Measurements from ENCODE around the gene PROSER1.
"Not testable (repeated sequence)": the region's sequence is repeated elsewhere in the genome, so short reads cannot be mapped to it uniquely, and the experiment has no call there.

PROSER1 gene

DNA sequence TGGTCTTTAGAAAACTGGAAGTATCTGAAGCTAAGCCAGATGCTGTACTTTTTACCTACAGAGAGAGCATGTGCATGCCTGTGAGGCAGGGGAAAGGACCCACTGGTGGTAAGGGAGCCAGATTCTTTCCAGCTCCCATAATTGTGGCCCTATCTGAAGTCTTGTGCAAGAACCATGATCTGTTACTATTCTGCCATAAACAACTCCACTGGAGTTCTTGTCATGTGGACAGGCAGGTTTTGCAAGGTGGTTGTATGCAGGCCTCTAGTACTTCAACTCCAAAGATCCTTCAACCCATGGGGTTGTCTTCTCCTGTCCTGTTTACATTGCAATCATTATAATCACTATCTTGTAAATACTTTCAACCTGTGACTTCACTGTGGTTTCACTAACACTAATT, 14.1 kb downstream of the PROSER1 start:
- no peak for DNase-seq

DNA sequence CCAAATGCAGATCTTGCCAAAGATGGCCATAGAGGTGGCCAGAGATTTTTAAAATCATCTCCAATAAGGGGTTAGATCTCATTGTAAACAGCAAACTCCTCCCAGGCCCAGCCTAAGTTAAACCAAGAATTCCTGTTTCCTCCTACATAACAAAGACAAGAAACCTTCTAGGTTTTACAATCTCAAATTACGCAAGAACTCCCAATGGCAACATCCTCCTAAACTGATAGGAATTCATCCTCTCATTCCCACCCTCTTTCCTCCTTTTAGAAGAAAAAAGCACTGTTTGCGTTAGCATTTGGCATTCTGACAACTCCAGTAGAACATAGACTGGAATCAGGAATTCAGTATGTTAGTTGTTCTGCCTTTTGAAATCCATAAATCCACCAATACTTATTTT, 14.6 kb downstream of the PROSER1 start:
- no peak for DNase-seq

DNA sequence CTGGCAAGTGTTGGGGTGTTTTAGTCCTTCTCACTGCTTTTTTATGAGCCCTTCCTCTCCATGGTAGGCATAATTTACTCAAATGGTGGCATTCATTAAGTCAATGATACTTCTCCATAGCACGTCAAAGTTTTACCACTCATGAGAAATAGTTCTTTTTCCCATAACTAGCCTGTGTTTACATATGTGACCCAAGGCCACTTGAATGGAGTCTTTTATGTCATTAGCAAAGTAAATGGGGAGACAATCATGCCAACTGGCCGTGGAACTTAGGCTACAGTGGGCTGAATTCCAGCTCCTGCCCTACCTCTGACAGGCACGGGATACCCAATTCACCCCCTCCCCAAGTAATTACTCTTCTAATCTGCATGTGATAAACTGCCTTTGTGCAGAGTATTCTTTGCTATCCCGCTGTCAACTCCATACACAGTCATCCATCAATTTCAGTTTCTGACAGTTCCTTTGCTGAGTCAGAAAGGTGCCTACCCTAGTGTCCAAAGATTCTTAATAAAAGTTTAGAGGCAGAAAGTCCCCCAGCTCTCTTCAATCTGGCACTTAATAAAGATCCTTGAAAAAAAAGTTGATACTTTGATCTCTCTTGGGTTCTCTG, 16.9 kb downstream of the PROSER1 start:
- DNase-seq: no peak

DNA sequence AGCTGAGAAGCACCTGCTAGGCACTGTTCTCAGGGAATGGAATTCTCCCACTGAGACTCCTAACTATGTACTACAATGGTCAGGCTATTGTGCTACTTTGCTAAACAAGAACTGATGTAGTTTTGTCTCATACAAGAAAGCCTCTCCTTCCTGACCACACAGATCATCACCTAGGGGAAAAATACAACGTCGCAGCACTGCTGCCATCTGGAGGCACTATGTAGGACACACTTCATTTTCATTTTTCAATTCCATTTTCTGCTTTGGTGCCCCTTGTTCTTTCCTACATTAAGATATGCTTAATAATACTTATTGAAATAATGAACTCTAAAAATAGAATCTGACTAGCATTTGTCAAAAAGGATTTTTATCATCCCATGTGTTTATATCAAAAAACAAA, 21.1 kb downstream of the PROSER1 start:
- peak; percentile 58 for DNase-seq

DNA sequence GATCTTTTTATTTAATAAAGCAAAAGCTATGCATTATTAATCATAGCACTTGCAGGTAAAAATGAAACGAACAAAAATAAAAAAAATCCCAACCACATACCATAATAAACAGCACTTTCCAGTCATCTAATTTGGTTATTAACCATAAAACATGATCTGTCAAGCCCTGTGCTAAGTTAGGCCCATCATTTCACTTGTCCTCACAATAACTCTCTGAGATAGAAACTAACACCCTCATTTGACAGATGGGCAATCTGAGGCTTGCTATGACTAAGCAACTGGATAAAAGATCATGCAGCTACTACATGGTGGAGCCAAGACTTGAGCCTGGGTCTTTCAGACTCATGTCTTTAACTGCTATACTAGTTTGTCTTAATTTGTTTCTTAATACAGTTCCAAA, 21.8 kb downstream of the PROSER1 start:
- peak; percentile 70 for DNase-seq

DNA sequence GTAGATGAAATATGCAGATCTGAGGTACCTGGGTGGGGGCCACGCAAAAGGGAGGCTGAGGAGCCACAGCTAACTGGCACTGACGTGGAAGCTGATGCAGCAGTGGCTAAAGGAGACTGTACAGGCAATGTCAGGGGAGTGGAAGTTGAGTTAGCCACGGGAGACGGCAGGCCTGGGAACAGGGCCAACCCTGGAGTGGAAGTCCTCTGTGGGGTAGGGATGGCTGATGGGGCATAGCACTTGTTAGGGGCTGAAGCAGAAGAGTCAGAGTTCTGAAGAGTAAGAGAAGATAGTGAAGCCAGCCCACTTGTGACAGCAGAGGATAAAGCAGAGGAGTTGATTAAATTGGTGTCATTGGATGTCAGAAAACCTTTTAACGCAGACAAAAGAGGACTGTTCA, 24.4 kb downstream of the PROSER1 start:
- DNase-seq: no peak

DNA sequence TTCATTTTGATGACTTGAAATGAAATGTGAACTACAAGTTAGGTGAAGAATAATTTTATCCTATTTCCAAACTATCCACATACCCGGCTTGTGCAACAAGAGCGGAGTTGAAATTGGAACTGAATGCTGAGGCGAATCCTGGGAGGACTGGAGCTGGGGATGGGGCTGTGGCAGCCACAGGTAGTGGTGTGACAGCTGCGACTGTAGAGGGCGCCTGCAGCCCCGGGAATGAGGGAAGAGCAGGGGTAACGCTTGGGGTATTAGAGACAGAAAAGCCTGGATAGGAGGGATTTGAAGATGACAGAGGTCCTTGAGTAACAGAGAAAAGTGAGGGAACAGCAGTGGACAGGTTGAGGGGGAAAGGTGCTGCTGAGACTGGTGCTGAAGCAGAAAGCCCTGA, 25.3 kb downstream of the PROSER1 start:
- no peak for DNase-seq

DNA sequence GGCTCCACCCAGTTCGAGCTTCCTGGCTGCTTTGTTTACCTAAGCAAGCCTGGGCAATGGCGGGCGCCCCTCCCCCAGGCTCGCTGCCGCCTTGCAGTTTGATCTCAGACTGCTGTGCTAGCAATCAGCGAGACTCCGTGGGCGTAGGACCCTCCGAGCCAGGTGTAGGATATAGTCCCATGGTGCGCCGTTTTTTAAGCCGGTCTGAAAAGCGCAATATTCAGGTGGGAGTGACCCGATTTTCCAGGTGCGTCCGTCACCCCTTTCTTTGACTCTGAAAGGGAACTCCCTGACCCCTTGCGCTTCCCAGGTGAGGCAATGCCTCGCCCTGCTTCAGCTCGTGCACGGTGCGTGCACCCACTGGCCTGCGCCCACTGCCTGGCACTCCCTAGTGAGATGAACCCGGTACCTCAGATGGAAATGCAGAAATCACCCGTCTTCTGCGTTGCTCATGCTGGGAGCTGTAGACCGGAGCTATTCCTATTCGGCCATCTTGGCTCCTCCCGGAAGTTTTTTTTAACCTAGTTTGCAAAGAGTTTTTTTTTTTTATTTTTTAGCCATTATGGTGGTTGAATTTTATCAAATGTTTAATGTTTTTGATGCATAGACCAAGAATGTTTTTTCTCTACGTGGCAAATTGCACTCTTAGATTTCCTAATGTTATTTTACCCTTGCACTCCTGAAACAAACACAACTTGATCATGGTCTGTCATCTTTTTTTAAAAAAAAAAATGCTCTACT, 31.3 kb downstream of the PROSER1 start:
- not testable (repeated sequence) for DNase-seq

DNA sequence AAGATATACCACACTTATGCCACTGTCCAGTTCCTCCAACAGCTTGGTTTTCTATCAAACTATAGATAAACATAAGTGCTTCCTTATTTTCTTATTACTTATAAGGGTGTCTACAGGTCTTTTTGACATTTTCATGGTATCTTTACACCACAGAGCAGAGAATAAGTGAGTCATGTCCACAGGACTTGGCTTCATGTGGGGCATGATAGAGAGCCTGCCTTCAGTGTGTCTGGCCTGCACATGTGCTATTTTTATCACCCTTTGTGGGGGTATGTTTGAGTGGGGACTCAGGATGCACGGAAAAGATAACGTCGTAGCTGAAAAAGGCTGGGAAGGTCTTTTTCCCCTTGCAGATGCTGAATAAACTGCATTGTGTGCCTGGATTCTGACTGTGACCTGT, 39.1 kb downstream of the PROSER1 start:
- no peak for DNase-seq

DNA sequence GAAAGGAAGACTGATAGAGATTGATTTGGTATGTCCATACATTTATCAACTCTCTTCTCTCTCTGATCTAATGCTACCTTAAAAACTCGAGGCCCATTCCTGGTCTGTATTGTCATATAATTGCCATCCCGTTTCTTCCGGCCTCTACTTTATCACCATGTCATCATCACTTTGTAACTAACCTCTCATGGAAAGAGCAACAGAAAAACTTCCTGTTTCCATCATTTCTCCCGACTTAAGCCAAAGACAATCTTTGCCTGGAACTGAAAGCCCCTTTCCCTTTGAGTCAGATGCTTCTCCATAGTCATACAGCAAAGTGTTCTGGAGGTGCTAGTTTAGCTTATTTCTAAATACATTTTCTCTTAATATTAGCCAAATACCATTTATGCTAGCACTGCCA, 44.5 kb downstream of the PROSER1 start:
- no peak for DNase-seq

DNA sequence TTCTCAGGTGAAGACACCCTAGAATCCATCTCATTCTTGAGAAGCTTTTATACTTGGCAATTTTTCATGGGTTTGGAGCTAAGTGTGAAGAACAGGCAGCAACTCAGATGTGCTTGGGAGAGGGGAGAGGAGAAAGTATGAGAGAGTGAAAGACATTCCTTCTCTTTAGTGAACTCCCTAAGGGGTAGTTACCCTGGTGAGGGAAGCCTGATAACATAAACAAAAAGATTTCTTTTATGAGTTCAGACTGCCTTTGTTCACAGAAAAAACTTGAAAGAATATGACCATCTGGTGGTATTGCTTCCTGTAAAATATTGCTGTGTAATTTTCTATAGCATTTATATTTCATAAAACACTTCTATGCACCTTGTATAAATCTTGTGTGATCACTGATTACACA, 47.2 kb downstream of the PROSER1 start, which contains the start of gene STOML3:
TSS of gene STOML3 (minus strand) at position 139 of the 400 bp plus-strand sequence. CDS start at position 29, 110 bp downstream.
- no peak for DNase-seq

DNA sequence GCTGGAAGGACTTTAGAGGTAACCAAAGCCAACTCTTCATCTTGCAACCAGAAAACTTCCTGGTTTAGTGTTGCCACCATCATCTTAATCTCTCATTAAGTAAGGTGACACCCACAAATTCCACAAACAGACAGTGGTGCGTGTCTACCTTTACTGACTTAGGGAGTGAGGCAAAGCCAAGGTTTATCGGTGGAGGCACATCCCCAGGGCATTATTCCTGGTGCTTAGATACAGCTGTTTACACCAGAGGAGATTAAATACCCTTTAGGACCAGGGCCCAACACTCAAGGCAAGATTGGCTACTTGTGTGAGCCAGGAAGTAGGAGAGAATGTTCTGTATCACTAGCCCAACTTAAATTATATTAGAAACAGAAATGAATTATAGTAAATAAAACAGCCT, 56.8 kb downstream of the PROSER1 start:
- DNase-seq: no peak

DNA sequence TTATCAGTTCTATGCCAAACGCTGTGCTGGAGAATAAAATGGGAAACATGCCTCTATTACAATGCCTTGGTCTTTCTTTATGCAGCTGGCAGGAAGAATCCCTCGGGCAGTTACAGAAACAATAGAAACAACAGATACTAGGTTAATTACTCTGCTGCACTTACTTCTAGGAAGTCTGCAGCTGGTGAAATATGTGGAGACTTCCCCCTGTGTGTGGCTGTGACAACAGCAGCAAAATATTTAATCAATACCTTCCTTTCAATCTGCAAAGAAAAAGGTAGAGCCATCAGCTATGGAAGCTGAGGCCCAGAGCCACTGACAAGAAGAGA, 57.2 kb downstream of the PROSER1 start:
- DNase-seq: no peak

DNA sequence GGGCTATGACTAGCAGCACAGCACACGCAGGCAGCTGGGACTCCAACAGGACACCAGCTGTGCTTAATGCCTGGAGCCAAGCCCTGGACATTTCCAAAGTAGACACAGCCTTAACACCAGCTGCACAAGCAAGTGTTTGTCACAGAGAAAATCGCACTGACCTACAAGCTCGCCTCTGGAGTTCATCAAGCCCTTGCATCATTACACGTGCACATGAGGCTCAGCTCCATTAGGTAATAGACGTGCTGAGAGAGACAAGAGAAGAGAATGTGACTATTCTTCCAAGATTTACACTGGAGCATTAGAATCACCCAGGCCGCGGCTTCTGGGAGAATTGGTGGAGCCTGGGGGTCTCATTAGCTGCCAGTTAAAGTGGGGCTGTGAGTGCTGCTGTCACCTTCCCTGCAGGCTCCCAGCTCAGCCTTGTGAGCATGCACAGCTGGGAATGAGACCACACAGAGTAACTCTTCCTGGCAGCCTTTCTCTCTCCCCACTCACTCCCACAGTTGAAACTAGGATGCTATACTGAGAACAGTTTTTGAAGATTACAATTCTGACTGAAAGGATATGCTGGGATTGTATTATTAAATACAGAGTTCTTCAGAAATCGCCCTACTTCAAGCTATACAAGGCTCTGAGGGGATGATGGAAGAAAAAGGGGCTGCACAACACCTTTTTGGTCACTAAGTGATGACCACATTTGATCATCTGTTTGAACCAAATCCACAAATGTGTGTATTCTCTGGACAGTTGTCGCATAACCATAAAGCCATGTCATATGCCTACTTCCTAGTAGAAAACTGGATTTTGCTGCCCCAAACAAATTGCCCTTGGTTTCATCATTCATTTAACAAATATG, 57.8 kb downstream of the PROSER1 start:
- DNase-seq: no peak

DNA sequence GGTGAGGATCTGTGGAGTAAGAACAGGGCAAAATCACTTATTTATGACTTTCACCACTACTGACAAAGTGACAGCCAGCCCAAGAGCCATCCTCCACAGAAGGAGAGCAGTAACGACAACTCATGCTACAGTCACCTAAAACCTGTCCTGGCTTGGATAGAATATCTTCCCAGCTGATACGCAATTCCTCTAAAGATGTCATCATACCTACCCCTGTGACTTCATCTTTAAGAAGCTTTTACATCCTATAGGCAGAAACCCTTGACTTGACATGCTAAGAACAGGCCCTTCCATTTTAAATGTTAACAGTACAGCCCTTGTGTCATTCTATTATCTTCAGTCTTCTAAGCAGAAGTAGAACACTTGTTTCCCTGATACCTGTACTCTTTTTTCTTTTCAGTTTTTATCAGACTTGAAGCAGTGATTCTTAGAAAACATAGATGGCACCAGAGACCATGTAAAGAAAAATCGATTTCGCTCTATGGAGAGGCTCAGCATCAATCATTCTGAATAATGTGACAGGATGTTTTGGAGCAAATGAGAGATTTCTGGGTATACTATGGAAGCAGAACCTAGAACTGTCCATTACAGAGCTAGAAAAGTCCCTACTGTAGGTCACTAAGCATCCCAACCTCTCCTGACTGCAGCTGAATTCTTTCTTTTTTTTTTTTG, 67.4 kb downstream of the PROSER1 start:
- DNase-seq: no peak

DNA sequence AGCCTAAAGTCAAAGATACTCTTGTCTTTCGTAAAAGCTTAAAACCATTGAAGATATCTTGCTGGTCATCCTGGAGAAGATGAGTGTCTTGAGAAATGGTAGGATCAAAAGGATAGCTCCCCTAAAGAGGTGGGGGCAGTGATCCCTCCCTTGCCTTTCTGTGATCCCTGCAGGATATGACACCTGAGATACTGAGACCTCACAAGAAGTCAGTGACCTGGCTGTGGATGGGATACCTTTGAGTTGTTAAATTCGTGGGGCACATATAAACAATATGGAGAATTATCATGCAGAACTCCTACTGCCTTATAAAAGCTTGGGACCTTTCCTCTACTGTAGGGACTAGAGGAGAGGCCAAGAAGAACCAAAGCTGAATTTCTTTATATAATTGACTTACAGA, 68.7 kb downstream of the PROSER1 start:
- DNase-seq: no peak

DNA sequence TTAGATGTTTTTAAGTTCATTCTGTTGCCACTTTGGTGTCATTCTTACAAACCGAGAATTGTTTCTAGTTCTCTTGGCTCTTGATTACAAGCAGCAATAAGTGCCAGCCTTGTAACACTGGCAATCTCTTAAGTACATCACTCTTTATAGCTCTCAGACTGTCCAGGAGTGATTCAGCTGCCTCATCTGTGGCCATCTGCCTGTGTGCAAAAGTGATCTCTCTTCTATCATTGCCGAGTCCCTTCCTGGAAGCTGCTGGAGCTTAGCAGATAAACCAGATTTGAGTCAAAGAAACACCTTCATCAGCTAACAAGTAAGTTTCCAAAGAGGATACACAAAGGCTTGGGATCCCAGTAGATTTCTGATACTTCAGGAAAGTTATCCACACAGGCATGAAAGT, 70.4 kb downstream of the PROSER1 start:
- no peak for DNase-seq

DNA sequence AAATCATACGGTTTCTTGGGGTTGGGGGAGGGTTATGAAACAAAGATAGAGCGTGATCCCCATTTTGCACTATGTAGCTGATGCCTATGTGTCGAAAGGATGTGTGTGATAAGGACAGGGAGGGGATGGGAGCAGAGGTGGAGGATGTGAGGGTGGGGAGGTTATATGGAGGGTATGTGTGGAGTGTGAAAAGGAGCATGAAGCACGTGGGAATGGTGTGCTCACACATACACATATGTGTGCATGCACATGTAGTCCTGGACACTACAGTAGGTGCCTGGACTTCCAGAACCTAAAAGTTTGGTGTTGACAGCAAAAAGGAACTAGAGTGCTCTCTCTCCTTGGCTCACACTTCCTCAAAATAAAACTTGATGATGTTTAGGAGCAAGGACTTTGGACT, 72.6 kb downstream of the PROSER1 start:
- DNase-seq: no peak

DNA sequence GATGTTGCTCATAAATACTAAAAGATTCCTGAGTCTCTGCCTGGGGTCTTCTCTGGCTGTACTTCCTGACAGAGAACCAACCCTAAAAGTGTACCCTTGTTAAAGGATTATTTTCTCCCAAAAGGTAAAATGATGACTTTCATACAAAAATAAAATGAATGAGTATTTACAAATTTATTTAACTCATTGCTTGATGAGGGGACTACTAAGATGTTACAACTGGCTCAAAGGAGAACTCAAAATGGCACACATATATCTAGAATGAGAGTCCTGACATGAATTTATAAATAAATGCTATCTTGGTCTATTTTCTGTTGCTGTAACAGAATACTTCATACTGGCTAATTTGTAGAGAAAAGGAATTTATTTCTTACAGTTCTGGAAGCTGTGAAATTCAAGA, 77.7 kb downstream of the PROSER1 start:
- DNase-seq: no peak

Data from activated CD4-positive, alpha-beta T cell treated with anti-CD3 and anti-CD28 coated beads, Interleukin-10, Interleukin-2, amounts not matched to agents 100 ng/mL and 50 ng/mL, durations not matched to agents 16 hours and 8 hours (primary cell).